Omental fat pad (tissue), 4 donors: ENCODE measurements around the gene RAPGEFL1. TPM values are rescaled to one million over a fixed set of nuclear protein-coding genes. Genes with fewer than 3 reads are reported as not detected.

Experiments
- ATAC-seq: fragments of 150-250 bp; one replicate; pipeline ENCODE4 v1.9.1; 2016; ENCODE audit warnings: mild to moderate bottlenecking, moderate library complexity; ENCODE audit not compliant: low FRiP score
- DNase-seq: peaks from one replicate; pipeline ENCODE4 v3.0.0-alpha.2; 2019; ENCODE audit warnings: low spot score
- CTCF ChIP-seq, 3 donors: fragments of 450-650 bp; IDR thresholded peaks; one replicate each; pipeline ENCODE4 v1.5.1; 2016 to 2017; ENCODE audit warnings: antibody characterized with exemption in 3 of 3, mild to moderate bottlenecking in 3 of 3, moderate library complexity in 2 of 3
- total RNA-seq, 4 donors: library from RNA; depleted of rRNA; stranded (reverse); fragments of >200 nt; gene quantifications; one replicate each; pipeline ENCODE4 v1.1.0, GENCODE V29; 2016

RAPGEFL1 gene
- total RNA-seq, 4 donors from 2014 or later = 3.0 to 16.1 (median 4.4) TPM

- DNase-seq = no peak
- ATAC-seq = no peak
- no peak for TF ChIP-seq CTCF (IDR thresholded peaks at IDR 0.05)
These were observed 31.8 kb upstream of the RAPGEFL1 start for GRCh38 chr17:40145476-40145875.

DNA sequence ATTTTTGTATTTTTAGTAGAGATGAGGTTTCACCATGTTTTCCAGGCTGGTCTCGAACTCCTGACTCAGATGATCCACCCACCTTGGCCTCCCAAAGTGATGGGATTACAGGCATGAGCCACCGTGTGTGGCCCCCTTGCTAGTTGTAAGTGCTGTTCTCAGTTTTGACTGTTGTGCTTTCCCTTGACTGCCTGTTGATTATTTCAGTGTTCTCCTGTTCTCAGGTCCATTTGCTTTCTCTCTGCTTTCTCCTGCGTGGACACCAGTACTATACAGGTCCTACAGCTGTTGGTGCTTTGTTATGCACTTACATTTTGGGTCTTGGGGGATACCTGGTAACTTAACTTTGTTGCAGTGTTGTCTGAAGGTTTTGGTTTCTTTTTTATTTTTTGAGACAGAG lies 28.7 kb upstream of the RAPGEFL1 start:
- DNase-seq = no peak
- TF ChIP-seq CTCF (IDR thresholded peaks at IDR 0.05) = no peak
- ATAC-seq = no peak

- ATAC-seq = no peak
- no peak for TF ChIP-seq CTCF (IDR thresholded peaks at IDR 0.05)
- no peak for DNase-seq
These were observed 27.0 kb upstream of the RAPGEFL1 start for GRCh38 chr17:40150276-40150675.

- ATAC-seq (no peak), DNase-seq (no peak)
- TF ChIP-seq CTCF (IDR thresholded peaks at IDR 0.05) = no peak
These were observed 25.8 kb upstream of the RAPGEFL1 start for GRCh38 chr17:40151414-40151963.

- ATAC-seq (no peak), DNase-seq (no peak)
- TF ChIP-seq CTCF (IDR thresholded peaks at IDR 0.05) = no peak
These were observed 23.6 kb upstream of the RAPGEFL1 start for GRCh38 chr17:40153603-40154236.

- DNase-seq (no peak), ATAC-seq (no peak)
- no peak for TF ChIP-seq CTCF (IDR thresholded peaks at IDR 0.05)
These were observed 19.3 kb upstream of the RAPGEFL1 start for GRCh38 chr17:40157973-40158372.

- TF ChIP-seq CTCF (IDR thresholded peaks at IDR 0.05) = no peak
- DNase-seq (no peak), ATAC-seq (no peak)
These were observed 18.7 kb upstream of the RAPGEFL1 start for GRCh38 chr17:40158438-40159013.
